ENCODE results near the gene CRADD.
"Not testable (repeated sequence)": the region's sequence is repeated elsewhere in the genome, so short reads cannot be mapped to it uniquely, and the experiment has no call there.

The CRADD gene

DNA sequence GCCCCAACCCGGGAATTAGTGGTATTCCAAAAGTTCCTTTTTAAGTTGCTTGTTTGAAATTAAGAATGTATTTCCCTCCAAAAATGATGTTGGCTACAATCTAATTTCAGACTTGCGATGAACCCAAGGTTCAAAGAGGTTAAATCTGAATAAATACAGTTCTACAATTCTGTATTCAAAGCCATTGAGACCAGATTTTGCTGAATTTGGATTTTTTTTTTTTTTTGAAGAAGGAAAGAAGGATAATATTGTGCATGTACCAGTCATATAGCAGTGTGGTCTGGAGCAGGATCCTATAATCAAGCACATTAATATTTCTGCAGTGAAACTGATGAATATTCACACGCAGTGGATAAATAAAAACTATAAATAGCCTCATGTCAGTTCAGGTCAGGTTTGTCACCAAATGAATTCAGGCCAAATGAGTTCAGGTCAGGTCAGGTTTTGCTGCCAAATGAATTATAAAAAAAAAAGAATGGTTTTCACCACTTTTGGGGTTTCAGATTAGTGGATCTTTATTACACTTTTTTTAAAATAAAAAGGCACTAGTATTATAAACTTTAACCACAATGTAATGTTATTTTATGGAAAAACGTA lies 69.5 kb downstream of the CRADD start:
- no peak overlapping the region for H3K4me3 ChIP-seq (ENCODE audit: low read length)

DNA sequence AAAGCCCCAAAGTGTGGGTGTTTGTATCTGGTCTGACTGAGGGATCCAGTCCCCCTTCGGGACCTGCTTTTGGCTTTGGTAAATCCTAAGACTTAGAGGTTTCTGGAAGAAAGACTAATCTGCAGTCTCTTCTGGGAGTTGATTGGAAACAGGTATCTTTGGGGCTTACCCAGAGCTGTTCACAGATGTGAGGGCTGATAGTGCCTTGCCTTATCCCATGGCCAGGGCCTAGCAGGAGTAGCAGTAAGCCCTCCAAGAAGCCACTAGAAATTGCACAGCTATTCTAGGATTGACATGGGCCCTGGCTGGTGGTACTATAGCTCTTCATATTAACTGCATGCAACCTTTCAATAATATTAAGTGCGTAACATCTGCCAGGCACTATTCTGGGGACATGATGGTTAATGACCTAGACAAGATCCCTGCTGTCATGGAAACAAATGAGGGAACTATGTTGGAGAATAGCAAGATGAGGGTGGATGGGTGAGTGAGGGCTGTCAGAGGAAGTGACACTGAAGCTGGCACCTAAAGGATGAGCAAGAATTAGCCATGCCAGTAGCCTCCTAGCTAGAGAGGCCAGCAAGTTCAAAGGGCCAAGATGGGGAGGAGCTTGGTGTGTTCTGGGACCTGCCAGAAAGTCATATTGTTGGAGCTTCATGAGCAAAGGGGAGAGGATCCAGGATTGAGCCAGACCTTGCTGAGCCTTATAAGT lies 71.7 kb downstream of the CRADD start:
- DNase-seq (ENCODE audit: low read depth, low spot score), result no peak

More for the DNA sequence above, 69.5 kb downstream of the CRADD start:
- no peak for DNase-seq (ENCODE audit: low read depth, low spot score)

DNA sequence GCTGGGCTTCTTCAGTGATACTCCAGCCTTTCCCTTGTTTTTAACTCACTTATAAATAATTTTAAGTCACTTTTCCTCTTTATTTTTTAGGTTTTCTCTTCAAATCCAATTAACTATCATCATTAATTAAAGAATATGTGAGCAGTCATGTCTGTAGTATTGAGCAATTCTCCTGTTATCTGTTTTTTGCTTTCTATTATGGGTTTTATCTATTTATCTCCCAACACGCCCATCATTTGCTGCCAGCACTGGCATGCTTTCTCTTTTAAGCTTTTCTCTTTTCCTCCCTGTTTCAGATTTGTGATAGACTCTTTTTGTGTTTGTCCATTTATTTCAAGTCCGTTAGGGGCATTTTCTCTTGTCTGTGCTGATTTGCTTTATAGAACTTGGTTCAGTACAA lies 72.3 kb downstream of the CRADD start:
- DNase-seq (ENCODE audit: low read depth, low spot score), result no peak

More for the DNA sequence above, 71.7 kb downstream of the CRADD start:
- no peak overlapping the region for H3K4me3 ChIP-seq (ENCODE audit: low read length)

DNA sequence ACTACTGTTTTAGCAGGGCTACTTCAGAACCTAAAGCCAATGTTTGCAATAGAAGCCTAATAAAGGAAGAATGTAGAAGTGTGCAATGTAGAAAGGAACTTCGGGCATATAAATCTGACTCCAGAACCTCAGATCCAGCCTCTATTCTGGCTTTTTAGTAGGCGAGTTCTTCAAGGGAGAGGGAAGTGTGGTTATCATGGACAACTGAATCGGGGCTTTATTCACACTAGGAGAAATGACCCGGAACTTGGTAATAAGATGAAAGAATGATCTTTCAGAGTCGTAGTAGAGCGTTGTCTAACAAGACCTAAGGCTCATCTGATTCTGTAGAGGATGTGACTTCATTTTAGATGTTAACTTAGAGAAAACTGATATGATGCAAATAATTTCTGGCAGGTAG lies 72.9 kb downstream of the CRADD start:
- no peak overlapping the region for H3K4me3 ChIP-seq (ENCODE audit: low read length)
- no peak for DNase-seq (ENCODE audit: low read depth, low spot score)

More for the DNA sequence above, 72.3 kb downstream of the CRADD start:
- no peak overlapping the region for H3K4me3 ChIP-seq (ENCODE audit: low read length)

DNA sequence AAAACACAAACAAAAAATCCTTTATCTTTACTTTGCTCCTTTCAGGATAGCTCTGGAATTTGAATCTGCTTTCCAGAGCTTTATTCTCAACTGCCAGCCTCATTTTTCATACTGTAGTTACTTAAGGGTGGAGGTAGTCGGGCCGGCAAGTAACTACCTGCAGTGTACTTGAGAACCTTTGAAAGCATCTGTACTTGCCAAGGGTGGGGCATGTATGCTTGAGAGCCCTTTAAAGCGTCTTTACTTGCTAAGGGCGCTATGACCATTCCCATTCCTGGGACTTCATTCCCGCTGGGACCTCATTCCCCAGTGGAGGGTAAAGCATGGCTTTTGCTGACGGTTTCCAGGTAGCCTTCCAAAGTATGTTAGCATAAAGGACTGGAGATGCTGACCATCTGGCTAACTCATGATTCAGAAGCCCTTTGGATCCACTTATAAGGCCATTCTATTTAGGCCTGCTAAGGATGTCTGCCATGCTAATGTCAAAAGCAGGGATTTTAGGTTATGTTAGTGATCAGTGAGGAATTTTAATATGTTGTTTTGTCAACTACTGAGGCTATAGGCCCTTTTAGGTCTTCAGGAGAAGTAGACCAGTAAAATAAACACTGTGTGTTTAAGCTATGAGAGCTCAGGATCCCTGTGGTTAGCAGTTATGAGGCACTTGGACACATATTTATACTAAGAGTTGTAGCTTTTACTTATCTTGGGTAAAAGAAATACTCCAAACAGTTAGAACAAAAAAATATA lies 74.9 kb downstream of the CRADD start:
- no peak overlapping the region for H3K4me3 ChIP-seq (ENCODE audit: low read length)

DNA sequence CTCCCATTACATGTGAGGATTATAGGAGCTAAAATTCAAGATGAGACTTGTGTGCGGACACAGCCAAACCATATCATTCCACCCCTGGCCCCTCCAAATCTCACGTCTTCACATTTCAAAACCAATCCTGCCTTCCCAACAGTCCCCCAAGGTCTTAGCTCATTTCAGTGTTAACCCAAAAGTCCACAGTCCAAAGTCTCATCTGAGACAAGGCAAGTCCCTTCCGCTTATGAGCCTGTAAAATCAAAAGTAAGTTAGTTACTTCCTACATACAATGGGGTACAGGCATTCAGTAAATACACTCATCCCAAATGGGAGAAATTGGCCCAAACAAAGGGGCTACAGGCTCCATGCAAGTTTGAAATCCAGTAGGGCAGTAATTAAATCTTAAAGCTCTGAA lies 76.1 kb downstream of the CRADD start:
- no peak overlapping the region for H3K4me3 ChIP-seq (ENCODE audit: low read length)
- no peak for DNase-seq (ENCODE audit: low read depth, low spot score)

More for the DNA sequence above, 74.9 kb downstream of the CRADD start:
- no peak for DNase-seq (ENCODE audit: low read depth, low spot score)

DNA sequence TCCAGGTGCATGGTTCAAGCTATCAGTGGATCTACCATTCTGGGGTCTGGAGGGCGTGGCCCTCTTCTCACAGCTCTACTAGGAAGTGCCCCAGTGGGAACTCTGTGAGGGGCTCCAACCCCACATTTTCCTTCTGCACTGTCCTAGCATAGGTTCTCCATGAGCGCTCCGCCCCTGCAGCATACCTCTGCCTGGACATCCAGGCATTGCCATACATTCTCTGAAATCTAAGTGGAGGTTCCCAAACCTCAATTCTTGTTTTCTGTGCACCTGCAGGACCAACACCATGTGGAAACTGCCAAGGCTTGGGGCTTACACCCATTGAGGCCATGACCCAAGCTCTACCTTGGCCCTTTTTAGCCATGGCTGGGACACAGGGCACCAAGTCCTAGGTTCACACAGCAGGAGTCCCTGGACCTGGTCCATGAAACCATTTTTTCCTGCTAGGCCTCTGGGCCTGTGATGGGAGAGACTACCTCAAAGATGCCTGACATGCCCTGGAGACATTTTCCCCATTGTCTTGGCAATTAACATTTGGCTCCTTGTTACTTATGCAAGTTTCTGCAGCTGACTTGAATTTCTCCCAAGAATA lies 76.8 kb downstream of the CRADD start:
- H3K4me3 ChIP-seq (ENCODE audit: low read length), result no peak overlapping the region
- no peak for DNase-seq (ENCODE audit: low read depth, low spot score)

DNA sequence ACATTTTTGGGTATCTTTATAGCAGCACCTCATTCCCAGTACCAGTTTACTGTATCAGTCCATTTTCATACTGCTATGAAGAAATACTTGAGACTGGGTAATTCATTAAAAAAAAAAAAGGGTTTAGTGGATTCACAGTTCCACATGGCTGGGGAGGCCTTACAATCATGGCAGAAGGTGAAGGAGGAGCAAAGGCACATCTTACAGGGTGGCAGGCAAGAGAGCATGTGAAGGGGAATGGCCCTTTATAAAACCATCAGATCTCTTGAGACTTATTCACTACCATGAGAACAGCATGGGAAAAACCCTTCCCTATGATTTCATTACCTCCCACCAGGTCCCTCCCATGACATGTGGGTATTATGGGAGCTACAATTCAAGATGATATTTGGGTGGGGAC lies 77.7 kb downstream of the CRADD start:
- DNase-seq (ENCODE audit: low read depth, low spot score), result not testable (repeated sequence)

DNA sequence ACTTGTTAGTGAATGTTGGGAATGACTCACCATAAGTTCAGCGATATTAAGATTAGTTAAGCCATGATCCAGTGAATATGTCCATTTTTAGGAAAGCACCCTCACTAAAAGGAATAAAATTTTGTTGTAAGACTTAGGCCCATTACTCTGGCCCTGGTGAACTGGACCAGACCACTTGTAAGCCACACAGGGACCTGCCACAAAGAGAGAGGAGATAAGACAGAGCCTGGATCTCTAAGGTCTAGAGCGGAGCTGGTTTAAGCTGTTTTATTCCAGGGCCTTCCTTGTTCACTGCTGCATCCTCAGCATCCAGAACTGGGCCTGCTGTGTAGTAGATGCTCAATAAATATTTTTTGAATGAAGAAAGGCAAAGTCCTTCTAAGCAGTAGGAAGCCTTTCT lies 79.1 kb downstream of the CRADD start:
- DNase-seq (ENCODE audit: low read depth, low spot score), result no peak
- no peak overlapping the region for H3K4me3 ChIP-seq (ENCODE audit: low read length)

More for the DNA sequence above, 77.7 kb downstream of the CRADD start:
- H3K4me3 ChIP-seq (ENCODE audit: low read length), result not testable (repeated sequence)

DNA sequence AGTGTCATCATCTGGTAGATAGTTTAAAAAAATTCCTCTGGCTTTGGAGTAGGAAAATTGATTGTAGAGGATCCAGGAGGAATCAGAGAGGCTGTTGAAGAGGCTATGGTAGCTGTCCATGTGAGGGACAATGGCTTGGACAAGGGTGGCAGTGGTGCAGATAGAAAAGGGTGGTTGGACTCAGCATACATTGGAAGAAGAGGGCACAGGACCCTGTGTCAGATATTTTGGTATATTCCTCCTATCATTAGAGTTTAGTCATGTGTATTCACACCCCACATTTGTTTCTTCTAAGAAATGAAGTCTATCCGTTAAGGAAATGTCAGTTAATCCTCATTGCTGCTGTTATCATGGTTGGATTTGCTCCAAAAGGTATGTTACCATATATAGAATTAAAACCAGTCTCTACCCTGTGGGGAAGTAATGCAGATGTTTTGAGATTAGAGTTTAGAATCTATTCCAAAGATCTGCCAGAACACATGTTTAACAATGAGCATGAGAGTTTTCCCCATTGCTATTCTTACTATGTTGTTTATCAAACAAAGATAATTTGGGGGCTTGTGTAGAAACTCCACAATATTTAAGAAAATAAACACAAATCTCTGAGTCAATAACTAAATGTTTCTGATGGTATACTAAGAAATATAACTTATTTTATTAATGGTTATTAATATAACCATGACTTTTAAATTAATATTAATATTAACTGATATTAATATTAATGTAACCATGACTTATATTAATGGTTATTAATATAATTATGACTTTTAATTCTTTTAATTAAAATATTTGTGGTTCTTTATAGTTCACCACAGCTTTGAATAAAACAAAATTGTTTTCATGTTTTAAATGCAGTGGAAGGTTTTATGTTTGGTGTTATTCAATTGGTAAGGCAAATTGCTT lies 80.9 kb downstream of the CRADD start:
- H3K4me3 ChIP-seq (ENCODE audit: low read length), result no peak overlapping the region
- DNase-seq (ENCODE audit: low read depth, low spot score), result no peak

DNA sequence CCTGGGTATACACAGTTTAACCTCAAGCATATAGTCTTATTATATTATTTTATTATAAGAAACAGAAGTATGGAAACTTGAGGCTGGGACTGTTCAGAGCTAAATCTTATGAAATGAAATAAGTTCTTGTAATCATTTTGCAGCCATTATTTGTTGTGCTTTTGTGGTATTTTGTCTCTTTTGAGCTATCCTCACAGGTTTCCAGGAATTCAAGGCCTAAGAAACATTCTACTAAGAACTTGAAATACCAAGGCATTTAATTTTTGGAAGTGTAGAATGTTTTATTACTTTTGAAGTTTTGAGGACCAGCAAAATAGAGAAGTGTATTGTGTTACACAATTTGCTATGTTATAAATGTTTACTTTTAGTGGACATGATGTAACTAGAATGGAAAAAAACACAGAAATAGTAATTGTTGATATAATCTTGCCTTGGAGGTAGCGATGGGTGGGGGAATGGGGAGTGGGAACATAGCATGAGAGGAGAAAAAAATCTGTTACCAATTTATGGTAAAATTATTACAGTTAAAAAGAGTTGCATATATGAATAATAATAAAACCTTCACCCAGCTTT lies 81.7 kb downstream of the CRADD start:
- DNase-seq (ENCODE audit: low read depth, low spot score), result no peak
- H3K4me3 ChIP-seq (ENCODE audit: low read length), result no peak overlapping the region

DNA sequence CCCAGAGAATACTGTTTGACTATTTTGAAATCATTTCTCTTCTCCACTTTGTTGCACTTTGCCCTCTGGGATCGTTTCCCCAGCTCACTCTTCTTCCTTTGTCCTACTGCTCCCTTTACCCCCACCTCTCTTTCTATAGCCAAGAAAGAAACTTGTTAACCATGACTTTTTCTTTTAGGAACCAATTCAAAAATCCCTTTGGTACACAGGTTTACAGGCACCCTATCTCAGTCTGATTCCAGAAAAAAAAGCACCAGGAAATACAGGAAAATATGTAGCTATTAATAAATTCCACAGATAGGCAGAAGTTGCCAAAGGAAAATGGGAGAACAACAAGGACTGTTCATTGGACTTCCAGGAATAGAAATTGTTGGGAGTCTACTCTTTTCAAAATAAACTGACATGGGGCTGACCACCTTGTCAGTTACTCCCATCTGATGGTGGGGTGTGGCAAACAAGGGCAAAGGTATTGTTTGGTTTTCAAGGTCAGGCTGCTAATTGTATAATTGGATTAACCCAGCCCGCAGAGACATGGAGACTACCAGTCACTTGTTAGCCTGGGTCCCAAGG lies 82.4 kb downstream of the CRADD start:
- H3K4me3 ChIP-seq (ENCODE audit: low read length), result no peak overlapping the region
- DNase-seq (ENCODE audit: low read depth, low spot score), result no peak

DNA sequence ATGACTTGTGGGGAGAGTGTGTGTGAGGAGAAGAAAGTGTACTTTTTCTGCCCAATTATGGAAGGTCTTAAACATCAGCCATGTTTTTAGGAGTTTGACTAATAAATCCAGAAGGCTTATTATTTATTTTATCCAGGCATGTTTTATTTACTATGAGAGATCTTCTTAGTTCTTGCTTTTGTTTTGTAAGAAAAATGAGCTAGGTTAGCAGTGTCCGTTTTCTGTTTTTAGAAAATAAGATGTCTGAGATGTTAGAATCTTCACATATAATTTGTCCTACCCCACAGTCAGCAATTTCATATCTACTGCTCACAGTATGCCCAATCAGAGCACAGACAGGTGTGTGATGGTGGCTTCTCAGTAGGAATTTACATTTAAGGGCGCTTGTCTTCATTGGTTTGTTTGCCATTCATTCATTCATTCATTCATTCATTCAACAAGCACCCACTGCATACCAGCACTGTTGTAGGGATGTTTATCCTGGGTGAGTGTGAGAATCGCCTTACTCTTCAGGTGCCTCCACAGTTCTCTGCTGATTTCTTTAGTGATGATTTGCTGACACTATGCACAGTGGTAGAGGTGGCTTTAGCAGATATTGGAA lies 83.2 kb downstream of the CRADD start:
- no peak overlapping the region for H3K4me3 ChIP-seq (ENCODE audit: low read length)
- DNase-seq (ENCODE audit: low read depth, low spot score), result no peak

DNA sequence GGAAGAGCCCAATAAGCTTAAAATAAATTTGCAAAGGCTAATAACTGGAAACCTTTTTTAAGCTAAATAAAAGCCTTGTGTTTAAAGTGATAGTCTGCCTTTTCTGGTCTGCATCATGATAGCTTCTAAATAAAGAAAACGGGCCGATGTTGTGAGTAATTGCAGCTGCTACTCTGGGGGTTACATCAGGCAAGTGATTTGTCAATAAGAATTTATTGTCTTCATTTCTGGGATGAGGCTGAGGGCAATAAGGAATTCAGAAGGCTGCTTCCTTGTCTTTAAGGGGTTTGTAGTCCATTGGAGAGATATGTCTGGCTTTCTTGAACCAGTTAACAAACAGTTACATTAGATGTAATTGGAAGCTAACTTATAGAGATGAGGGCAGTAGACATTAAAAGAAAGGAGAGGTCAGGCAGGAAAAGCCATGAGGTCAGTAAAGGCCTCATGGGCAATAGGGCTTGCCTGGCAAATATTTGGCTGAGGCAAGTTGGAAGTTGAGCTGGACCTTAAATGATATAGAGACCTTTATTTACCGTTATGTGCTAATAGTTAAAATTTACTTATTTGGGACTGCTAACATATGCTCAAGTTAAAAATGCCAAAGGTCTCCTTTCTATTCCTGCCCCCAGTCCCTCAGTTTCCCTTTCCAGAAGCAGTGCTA lies 85.0 kb downstream of the CRADD start:
- no peak for DNase-seq (ENCODE audit: low read depth, low spot score)
- H3K4me3 ChIP-seq (ENCODE audit: low read length), result no peak overlapping the region

DNA sequence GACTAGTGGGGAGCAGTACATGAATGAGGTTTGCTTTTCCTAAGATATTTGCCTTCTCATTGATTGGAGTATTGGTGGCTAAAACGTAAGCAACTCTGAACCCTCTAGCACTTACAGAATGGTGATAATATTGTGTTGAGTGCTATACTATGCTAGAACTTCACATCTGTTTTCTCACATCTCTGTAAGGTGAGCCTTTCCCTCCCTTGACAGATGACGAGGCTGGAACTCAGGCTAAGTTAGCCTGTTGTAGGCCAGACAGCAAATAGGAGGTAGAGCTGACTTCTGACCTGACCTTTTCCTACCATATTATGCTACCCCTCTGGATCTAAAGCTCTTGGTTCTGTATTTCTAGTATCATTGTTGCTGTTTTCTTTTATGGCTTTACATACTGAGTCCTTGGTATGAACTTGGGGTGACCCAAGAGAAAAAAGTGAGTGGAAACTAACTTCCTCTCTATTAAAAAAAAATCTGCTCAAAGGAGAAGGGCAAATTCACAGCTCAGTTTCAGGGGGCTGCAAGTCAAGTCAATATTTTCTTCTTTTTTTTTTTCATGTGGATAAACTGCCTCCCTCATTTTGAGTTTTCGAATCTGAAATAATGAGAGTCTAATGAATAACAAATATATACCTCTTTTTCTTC lies 85.9 kb downstream of the CRADD start:
- H3K4me3 ChIP-seq (ENCODE audit: low read length), result no peak overlapping the region
- no peak for DNase-seq (ENCODE audit: low read depth, low spot score)

DNA sequence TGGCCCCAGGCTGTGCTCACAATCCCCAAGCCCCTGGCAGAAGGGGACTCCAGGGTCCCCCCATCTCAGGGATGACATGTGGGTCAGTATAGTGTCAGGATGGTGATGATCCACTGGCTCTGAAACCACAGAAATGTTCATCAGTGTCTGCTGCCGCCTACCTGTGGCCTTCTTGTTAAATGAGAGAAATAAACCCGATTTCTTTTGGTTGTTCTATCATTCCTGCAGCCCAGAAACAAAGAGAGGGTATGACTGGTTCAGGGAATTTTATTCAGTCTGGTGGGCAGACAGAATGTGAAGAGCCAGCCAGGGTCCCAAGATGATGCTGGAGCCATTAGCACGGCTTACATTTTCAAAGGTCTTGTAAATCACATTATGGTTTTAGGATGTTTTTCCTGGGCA lies 86.6 kb downstream of the CRADD start:
- DNase-seq (ENCODE audit: low read depth, low spot score), result no peak
- H3K4me3 ChIP-seq (ENCODE audit: low read length), result no peak overlapping the region

DNA sequence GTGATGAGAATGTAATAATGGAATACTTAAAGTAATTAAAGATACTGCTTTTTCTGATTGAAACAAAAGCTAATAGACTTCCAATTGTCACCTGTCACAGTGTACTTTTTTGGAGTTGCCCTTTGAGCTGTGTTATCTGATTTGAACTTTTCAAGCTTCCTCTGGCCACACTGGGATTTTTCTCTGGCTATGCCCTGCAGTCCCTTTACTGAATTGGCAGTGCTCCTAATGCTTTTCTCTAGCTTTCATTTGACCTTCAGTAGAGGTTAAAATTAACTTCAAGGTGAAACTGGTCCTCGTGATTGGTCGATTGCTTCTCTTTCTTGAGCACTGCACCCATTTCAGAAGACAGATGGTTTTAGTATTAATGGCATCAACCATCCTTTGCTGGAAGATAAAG lies 89.2 kb downstream of the CRADD start:
- no peak overlapping the region for H3K4me3 ChIP-seq (ENCODE audit: low read length)
- DNase-seq (ENCODE audit: low read depth, low spot score), result no peak

All from Jurkat, Clone E6-1 (cell line).